Stimulated activated effector memory CD8-positive, alpha-beta T cell treated with anti-CD3 and anti-CD28 coated beads, Interleukin-12 subunit alpha, Interleukin-12 subunit beta, amount 100 ng/mL, for 72 hours (primary cell): Measurements from ENCODE around the gene TMED5.
"Not testable (repeated sequence)": the region's sequence is repeated elsewhere in the genome, so short reads cannot be mapped to it uniquely, and the experiment has no call there.

ENCODE experiments used
- ATAC-seq: fragments of 150-1000 bp; cut with Tn5 transposase; 2 replicates; pipeline ENCODE4 v1.10.0; 2021
- DNase-seq, 2 donors: peaks; one replicate each; pipeline ENCODE4 v3.0.0; 2021 to 2022; ENCODE audit warnings: low spot score in 2 of 2
- H3K27ac Mint-ChIP-seq: one replicate; pipeline ENCODE4 v1.8.0; 2022; ENCODE audit warnings: mild to moderate bottlenecking, mixed read lengths
- H3K36me3 Mint-ChIP-seq: one replicate; pipeline ENCODE4 v1.8.0; 2022; ENCODE audit warnings: mild to moderate bottlenecking, mixed read lengths
- H3K4me1 Mint-ChIP-seq: one replicate; pipeline ENCODE4 v1.8.0; 2022; ENCODE audit warnings: mixed read lengths
- H3K4me3 Mint-ChIP-seq: one replicate; pipeline ENCODE4 v1.8.0; 2022; ENCODE audit warnings: mild to moderate bottlenecking, mixed read lengths
- H3K9me3 Mint-ChIP-seq: one replicate; pipeline ENCODE4 v1.8.0; 2022; ENCODE audit warnings: mixed read lengths

Gene TMED5

GRCh38 chr1:93186667-93187066, 6.5 kb upstream of the TMED5 start:
- H3K4me1 Mint-ChIP-seq, result peaks cover 31% of the 10 kb centered on the region
- DNase-seq (no peak), ATAC-seq (no peak)
- no peak overlapping the region for H3K4me3 Mint-ChIP-seq
- H3K27ac Mint-ChIP-seq, result no peak overlapping the region
- no peaks in the 10 kb centered on the region for H3K9me3 Mint-ChIP-seq
- H3K36me3 Mint-ChIP-seq, result peaks cover 47% of the 10 kb centered on the region

GRCh38 chr1:93180723-93181613, 755 bp upstream of the TMED5 start, which contains the start of gene CCDC18:
Gene CCDC18 (plus strand): TSS chr1:93180724. CDS start chr1:93183362, 2,638 bp downstream.
- no peaks in the 10 kb centered on the region for H3K9me3 Mint-ChIP-seq
- peaks cover 45% of the 10 kb centered on the region for H3K4me1 Mint-ChIP-seq
- DNase-seq (no peak), ATAC-seq (peak; percentile 31)
- H3K36me3 Mint-ChIP-seq, result peaks cover 67% of the 10 kb centered on the region
- H3K4me3 Mint-ChIP-seq, result peak within 1 kb of the TSS; percentile 89
- H3K27ac Mint-ChIP-seq, result peak within 1 kb of the TSS; percentile 94

GRCh38 chr1:93178418-93178817, 1.8 kb downstream of the TMED5 start:
- peak overlapping the region; percentile 94 for H3K27ac Mint-ChIP-seq
- DNase-seq (no peak), ATAC-seq (no peak)
- no peaks in the 10 kb centered on the region for H3K9me3 Mint-ChIP-seq
- peaks cover 85% of the 10 kb centered on the region for H3K36me3 Mint-ChIP-seq
- H3K4me1 Mint-ChIP-seq, result peaks cover 49% of the 10 kb centered on the region
- H3K4me3 Mint-ChIP-seq, result peak overlapping the region; percentile 89

- DNase-seq (no peak), ATAC-seq (no peak)
- peaks cover 81% of the 10 kb centered on the region for H3K36me3 Mint-ChIP-seq
- peak overlapping the region; percentile 89 for H3K4me3 Mint-ChIP-seq
- no peaks in the 10 kb centered on the region for H3K9me3 Mint-ChIP-seq
- no peak overlapping the region for H3K27ac Mint-ChIP-seq
- peaks cover 51% of the 10 kb centered on the region for H3K4me1 Mint-ChIP-seq
Observed at GRCh38 chr1:93177991-93178390, 2.2 kb downstream of the TMED5 start.

GRCh38 chr1:93174638-93175037, 5.6 kb downstream of the TMED5 start:
- H3K36me3 Mint-ChIP-seq, result peaks cover 68% of the 10 kb centered on the region
- peaks cover 61% of the 10 kb centered on the region for H3K4me1 Mint-ChIP-seq
- H3K9me3 Mint-ChIP-seq, H3K27ac Mint-ChIP-seq, DNase-seq, H3K4me3 Mint-ChIP-seq, ATAC-seq: not testable (repeated sequence)

GRCh38 chr1:93172778-93173177, 7.4 kb downstream of the TMED5 start:
- no peak overlapping the region for H3K27ac Mint-ChIP-seq
- ATAC-seq (no peak), DNase-seq (no peak)
- H3K4me1 Mint-ChIP-seq, result peaks cover 65% of the 10 kb centered on the region
- H3K36me3 Mint-ChIP-seq, result peaks cover 56% of the 10 kb centered on the region
- no peaks in the 10 kb centered on the region for H3K9me3 Mint-ChIP-seq
- H3K4me3 Mint-ChIP-seq, result peak overlapping the region; percentile 79

- DNase-seq (no peak), ATAC-seq (peak; percentile 49)
- Mint-ChIP-seq H3K4me3 (peak overlapping the region; percentile 79), H3K36me3 (peaks cover 47% of the 10 kb centered on the region), H3K27ac (peak overlapping the region; percentile 94), H3K9me3 (peaks cover under 1% of the 10 kb centered on the region), H3K4me1 (peaks cover 60% of the 10 kb centered on the region)
Observed at GRCh38 chr1:93171549-93172034, 8.6 kb downstream of the TMED5 start.

GRCh38 chr1:93170141-93170678, 10.0 kb downstream of the TMED5 start:
- not testable (repeated sequence) for H3K9me3 Mint-ChIP-seq, ATAC-seq, H3K27ac Mint-ChIP-seq, DNase-seq
- H3K36me3 Mint-ChIP-seq, result peaks cover 36% of the 10 kb centered on the region
- peak overlapping the region; percentile 79 for H3K4me3 Mint-ChIP-seq
- H3K4me1 Mint-ChIP-seq, result peaks cover 57% of the 10 kb centered on the region

GRCh38 chr1:93167006-93167405, 13.2 kb downstream of the TMED5 start:
- no peak for ATAC-seq
- peaks cover 2% of the 10 kb centered on the region for H3K9me3 Mint-ChIP-seq
- no peak overlapping the region for H3K27ac Mint-ChIP-seq
- DNase-seq, result no peak
- peaks cover 39% of the 10 kb centered on the region for H3K36me3 Mint-ChIP-seq
- no peak overlapping the region for H3K4me3 Mint-ChIP-seq
- H3K4me1 Mint-ChIP-seq, result peaks cover 48% of the 10 kb centered on the region

GRCh38 chr1:93165895-93166294, 14.3 kb downstream of the TMED5 start:
- not testable (repeated sequence) for DNase-seq, H3K4me3 Mint-ChIP-seq, H3K9me3 Mint-ChIP-seq, ATAC-seq
- H3K36me3 Mint-ChIP-seq, result peaks cover 42% of the 10 kb centered on the region
- H3K4me1 Mint-ChIP-seq, result peaks cover 48% of the 10 kb centered on the region
- peak overlapping the region; percentile 3 for H3K27ac Mint-ChIP-seq

GRCh38 chr1:93164816-93165215, 15.4 kb downstream of the TMED5 start:
- peak overlapping the region; percentile 7 for H3K27ac Mint-ChIP-seq
- peaks cover 43% of the 10 kb centered on the region for H3K36me3 Mint-ChIP-seq
- no peak for DNase-seq
- ATAC-seq, result no peak
- peaks cover 2% of the 10 kb centered on the region for H3K9me3 Mint-ChIP-seq
- H3K4me1 Mint-ChIP-seq, result peaks cover 46% of the 10 kb centered on the region
- no peak overlapping the region for H3K4me3 Mint-ChIP-seq

GRCh38 chr1:93163314-93163713, 16.9 kb downstream of the TMED5 start:
- DNase-seq, H3K27ac Mint-ChIP-seq, H3K9me3 Mint-ChIP-seq, ATAC-seq, H3K4me3 Mint-ChIP-seq: not testable (repeated sequence)
- peaks cover 51% of the 10 kb centered on the region for H3K36me3 Mint-ChIP-seq
- H3K4me1 Mint-ChIP-seq, result peaks cover 34% of the 10 kb centered on the region

- no peak for DNase-seq
- H3K27ac Mint-ChIP-seq, result peak overlapping the region; percentile 35
Observed at GRCh38 chr1:93159337-93159736, 20.9 kb downstream of the TMED5 start.

GRCh38 chr1:93155335-93155734, 24.9 kb downstream of the TMED5 start:
- peaks cover 97% of the 10 kb centered on the region for H3K36me3 Mint-ChIP-seq
- DNase-seq, result no peak
- peaks cover 6% of the 10 kb centered on the region for H3K4me1 Mint-ChIP-seq
- H3K27ac Mint-ChIP-seq, result peak overlapping the region; percentile 77
- H3K9me3 Mint-ChIP-seq, result no peaks in the 10 kb centered on the region
- ATAC-seq, result peak; percentile 89
- no peak overlapping the region for H3K4me3 Mint-ChIP-seq

More at GRCh38 chr1:93159337-93159736, 20.9 kb downstream of the TMED5 start:
- Mint-ChIP-seq H3K4me1 (peaks cover 25% of the 10 kb centered on the region), H3K9me3 (no peaks in the 10 kb centered on the region), H3K36me3 (peaks cover 84% of the 10 kb centered on the region), H3K4me3 (no peak overlapping the region)
- no peak for ATAC-seq

GRCh38 chr1:93154898-93155297, 25.3 kb downstream of the TMED5 start:
- H3K4me1 Mint-ChIP-seq, result peaks cover 6% of the 10 kb centered on the region
- H3K4me3 Mint-ChIP-seq, result no peak overlapping the region
- peaks cover 99% of the 10 kb centered on the region for H3K36me3 Mint-ChIP-seq
- H3K27ac Mint-ChIP-seq, result peak overlapping the region; percentile 77
- no peaks in the 10 kb centered on the region for H3K9me3 Mint-ChIP-seq
- ATAC-seq, result no peak
- DNase-seq, result no peak
